Stomach (tissue), 19 donors: Measurements from ENCODE around the gene TGM4. TPM values are rescaled to one million over a fixed set of nuclear protein-coding genes. Genes with fewer than 3 reads are reported as not detected.
A peak's percentile ranks its signal among the peaks of the same experiment; 100 is the strongest.

Experiments
- DNase-seq, 2 donors: peaks; one replicate each; pipeline versions ENCODE4 v3.0.0 to v3.0.0-alpha.2; 2013 to 2019
- H3K27ac ChIP-seq, 5 donors: fragments of 200-600 bp in 4 of 5; sonication (generic) in 4 of 5; one replicate each; pipeline ENCODE4 v1.5.1; 2013 to 2019; ENCODE audit warnings: mild to moderate bottlenecking in 1 of 5, moderate library complexity in 1 of 5
- H3K27me3 ChIP-seq, 3 donors: fragments of 200-600 bp; sonication (generic); one replicate each; pipeline ENCODE4 v1.5.1; 2017 to 2019; ENCODE audit warnings: mixed run types in 1 of 3
- H3K36me3 ChIP-seq, 4 donors: fragments of 200-600 bp; sonication (generic); 1 replicate in 3 of 4; 2 replicates in 1 of 4; pipeline ENCODE4 v1.5.1; 2016 to 2019
- H3K4me1 ChIP-seq, 4 donors: fragments of 200-600 bp; sonication (generic); one replicate each; pipeline ENCODE4 v1.5.1; 2016 to 2019
- H3K4me3 ChIP-seq, 4 donors: fragments of 200-600 bp; sonication (generic) in 3 of 4; one replicate each; pipeline ENCODE4 v1.5.1; 2016 to 2019; ENCODE audit warnings: mild to moderate bottlenecking in 1 of 4
- H3K9me3 ChIP-seq, 4 donors: fragments of 200-600 bp; sonication (generic); one replicate each; pipeline ENCODE4 v1.5.1; 2016 to 2019
- EP300 ChIP-seq: sonication (generic); formaldehyde crosslinking; IDR thresholded peaks from one replicate; pipeline ENCODE4 v1.6.1; 2017; ENCODE audit warnings: antibody characterized with exemption
- POLR2A ChIP-seq, 4 donors: fragments of 450-650 bp; IDR thresholded peaks; one replicate each; pipeline ENCODE4 v1.6.1; 2016; ENCODE audit warnings: antibody characterized with exemption in 4 of 4, control low read depth in 2 of 4, mild to moderate bottlenecking in 1 of 4, moderate library complexity in 1 of 4
- POLR2AphosphoS5 ChIP-seq, 3 donors: sonication (generic); formaldehyde crosslinking; IDR thresholded peaks; one replicate each; pipeline ENCODE4 v1.6.1; 2016; ENCODE audit warnings: antibody characterized with exemption in 3 of 3
- WGBS, 5 donors: extraction: QIAGEN DNeasy Blood & Tissue Kit in 3 of 5; methylation state at CpG; one replicate each; pipeline versions ENCODE4 v1.1.5 to v1.1.7; 2013 to 2018; 5-methylcytosine and 5-hydroxymethylcytosine counted together
- intact Hi-C: fragments of 100-400 bp; cut with DNase I; formaldehyde crosslinking; loops from one replicate; pipeline ENCODE4 v1.15.1; 2023; ENCODE audit warnings: low total_unique reads
- long read RNA-seq, 10 donors: transcript quantifications; one replicate each; lab custom pipeline, GENCODE V29; 2026
- polyA plus RNA-seq, 3 donors: library from polyadenylated mRNA; stranded (reverse); fragments of 200-250 nt; gene quantifications; one replicate each; pipeline ENCODE4 v1.2.3, GENCODE V29; 2013
- total RNA-seq, 5 donors: library from RNA; depleted of rRNA; stranded (reverse); fragments of >200 nt; gene quantifications; one replicate each; pipeline versions ENCODE4 v1.1.0 to v1.2.3, GENCODE V29; 2014 to 2016
- TF ChIP-seq, protein P1 (sequence below), 7 experiments: fragments of 450-650 bp in 4 of 7; fragments of 200-600 bp in 3 of 7; sonication (generic) in 3 of 7; IDR thresholded peaks; one replicate each; pipeline ENCODE4 v1.5.1; 2016 to 2019; ENCODE audit warnings: antibody characterized with exemption in 7 of 7, control low read depth in 2 of 7, mild to moderate bottlenecking in 1 of 7
- donor health status: healthy with polysubstance abuse.
- donor health status: Bipolar disorder and iron deficiency.
- donor health status: healthy.

TGM4 gene
- not detected for total RNA-seq
- not detected for polyA plus RNA-seq
- long read RNA-seq, donor 1 = 0 reads
- long read RNA-seq, donor 2 = 0 reads
- long read RNA-seq, donor 3 = 0 reads
- long read RNA-seq, donor 4 = 0 reads
- long read RNA-seq, donor 5, partial matches to known transcripts = 14 of 14 reads
- long read RNA-seq, donor 5, other reads (novel, unspliced or antisense) = 0 of 14 reads
- long read RNA-seq, donor 6 = 0 reads
- long read RNA-seq, donor 7 = 0 reads
- long read RNA-seq, donor 8 = 0 reads
- long read RNA-seq, donor 9, partial matches to known transcripts = 24 of 24 reads
- long read RNA-seq, donor 9, other reads (novel, unspliced or antisense) = 0 of 24 reads
- long read RNA-seq, donor 10 = 0 reads

DNA sequence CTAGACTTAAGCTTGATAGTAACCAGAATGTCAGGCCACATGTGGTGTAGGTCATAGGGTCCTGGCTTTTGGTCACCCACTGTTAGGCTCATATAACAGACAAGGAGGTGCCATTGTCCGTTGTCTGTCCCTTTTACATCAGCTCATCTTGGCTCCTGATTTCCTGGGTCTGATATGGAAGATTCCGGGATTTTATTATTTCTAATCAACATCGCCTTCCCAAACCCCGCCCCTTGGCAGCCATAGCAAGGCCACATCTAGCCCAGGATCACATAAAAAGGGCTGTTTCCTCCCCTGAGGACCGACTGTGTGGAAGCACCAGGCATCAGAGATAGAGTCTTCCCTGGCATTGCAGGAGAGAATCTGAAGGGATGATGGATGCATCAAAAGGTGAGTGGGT is at the start of gene TGM4:
TGM4 (plus strand) TSS at position 301 of the 400 bp plus-strand sequence; CDS start at position 372, 71 bp downstream.
- Histone ChIP-seq H3K9me3 (no peaks in the 10 kb centered on the region), H3K36me3 (no peaks in the 10 kb centered on the region), H3K27ac (no peak within 1 kb of the TSS), H3K4me1 (peaks cover 0 to 9% (median 6%) of the 10 kb centered on the region in 4 donors), H3K27me3 (no peaks in the 10 kb centered on the region), H3K4me3 (no peak within 1 kb of the TSS)
- TF ChIP-seq POLR2AphosphoS5 (IDR thresholded peaks at IDR 0.05) = no peak
- no peak for TF ChIP-seq POLR2A (IDR thresholded peaks at IDR 0.05)
- no peak for TF ChIP-seq EP300
- TF ChIP-seq, protein P1, sequence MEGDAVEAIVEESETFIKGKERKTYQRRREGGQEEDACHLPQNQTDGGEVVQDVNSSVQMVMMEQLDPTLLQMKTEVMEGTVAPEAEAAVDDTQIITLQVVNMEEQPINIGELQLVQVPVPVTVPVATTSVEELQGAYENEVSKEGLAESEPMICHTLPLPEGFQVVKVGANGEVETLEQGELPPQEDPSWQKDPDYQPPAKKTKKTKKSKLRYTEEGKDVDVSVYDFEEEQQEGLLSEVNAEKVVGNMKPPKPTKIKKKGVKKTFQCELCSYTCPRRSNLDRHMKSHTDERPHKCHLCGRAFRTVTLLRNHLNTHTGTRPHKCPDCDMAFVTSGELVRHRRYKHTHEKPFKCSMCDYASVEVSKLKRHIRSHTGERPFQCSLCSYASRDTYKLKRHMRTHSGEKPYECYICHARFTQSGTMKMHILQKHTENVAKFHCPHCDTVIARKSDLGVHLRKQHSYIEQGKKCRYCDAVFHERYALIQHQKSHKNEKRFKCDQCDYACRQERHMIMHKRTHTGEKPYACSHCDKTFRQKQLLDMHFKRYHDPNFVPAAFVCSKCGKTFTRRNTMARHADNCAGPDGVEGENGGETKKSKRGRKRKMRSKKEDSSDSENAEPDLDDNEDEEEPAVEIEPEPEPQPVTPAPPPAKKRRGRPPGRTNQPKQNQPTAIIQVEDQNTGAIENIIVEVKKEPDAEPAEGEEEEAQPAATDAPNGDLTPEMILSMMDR (IDR thresholded peaks at IDR 0.05) = no peak
- intact Hi-C loops = no loop called here
- 82 to 87% (median 84%) methylated on average over 5 of the region's 5 CpGs for WGBS, 5 donors
- no peak for DNase-seq

DNA sequence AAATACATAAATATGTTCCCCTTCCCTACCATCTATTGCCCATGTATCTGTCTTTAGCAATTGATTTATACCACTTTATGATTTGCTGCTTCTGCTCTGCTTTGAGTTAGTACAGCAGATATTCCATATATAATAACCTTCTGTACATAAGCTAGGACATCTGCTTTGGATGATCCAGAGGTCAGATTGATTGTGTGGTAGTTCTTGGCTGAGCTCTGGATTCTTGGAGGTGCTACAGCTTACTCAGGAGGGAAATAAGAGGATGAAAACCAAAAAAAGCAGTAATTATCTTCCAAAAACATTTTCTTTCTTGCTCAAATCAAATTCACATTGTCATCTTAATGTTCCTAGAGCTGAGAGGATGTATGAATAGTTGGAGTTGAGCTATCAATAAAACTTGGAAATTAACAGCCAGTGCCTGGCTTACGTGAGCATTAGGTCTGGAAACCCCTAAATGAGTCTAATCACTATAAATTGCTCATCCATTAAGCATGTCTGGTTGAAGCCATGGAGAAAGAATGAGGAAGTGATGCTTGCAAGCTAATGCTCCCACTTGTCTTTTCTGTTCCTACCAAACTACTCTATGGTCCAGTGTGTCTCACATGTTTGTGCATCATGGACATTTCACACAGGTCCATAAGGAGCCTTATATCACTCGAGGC is 49.0 kb upstream of the TGM4 start:
- WGBS, 5 donors = 87 to 93% (median 91%) methylated on average over 2 of the region's 2 CpGs
- no peaks in the 10 kb centered on the region for H3K27me3 ChIP-seq
- H3K27ac ChIP-seq = no peak overlapping the region
- intact Hi-C loops = no loop called here
- H3K36me3 ChIP-seq = peaks cover 0 to 5% (median 0%) of the 10 kb centered on the region in 4 donors
- H3K9me3 ChIP-seq = no peaks in the 10 kb centered on the region
- H3K4me1 ChIP-seq = no peaks in the 10 kb centered on the region
- DNase-seq = peak in 1 of 2 donors; percentile 32
- no peak overlapping the region for H3K4me3 ChIP-seq
- TF ChIP-seq POLR2A (IDR thresholded peaks at IDR 0.05) = no peak
- no peak for TF ChIP-seq EP300
- TF ChIP-seq, protein P1 (IDR thresholded peaks at IDR 0.05) = no peak
- TF ChIP-seq POLR2AphosphoS5 (IDR thresholded peaks at IDR 0.05) = no peak

DNA sequence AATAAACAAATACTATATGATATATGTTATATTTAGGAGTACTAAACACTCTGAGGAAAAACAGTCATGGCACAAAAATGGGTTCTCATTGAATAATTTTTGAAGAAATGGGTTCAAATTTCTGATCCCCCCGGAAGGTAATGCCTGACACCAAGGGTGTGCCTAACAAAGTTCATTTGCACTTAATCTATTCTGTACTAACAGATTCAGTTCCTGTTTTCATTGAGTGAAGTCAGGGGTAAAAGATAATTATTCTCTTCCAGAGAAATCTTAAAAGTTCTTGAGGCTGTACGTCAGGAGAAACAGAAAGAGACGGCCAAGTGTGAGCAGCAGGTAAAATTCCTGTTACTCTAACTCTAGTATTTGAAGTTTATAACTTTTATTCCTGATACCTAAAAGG is 47.2 kb upstream of the TGM4 start:
- intact Hi-C loops = no loop called here
- H3K4me3 ChIP-seq = no peak overlapping the region
- no peaks in the 10 kb centered on the region for H3K27me3 ChIP-seq
- peaks cover 0 to 5% (median 0%) of the 10 kb centered on the region in 4 donors for H3K36me3 ChIP-seq
- no peak for DNase-seq
- no peaks in the 10 kb centered on the region for H3K9me3 ChIP-seq
- TF ChIP-seq POLR2AphosphoS5 (IDR thresholded peaks at IDR 0.05) (no peak), POLR2A (IDR thresholded peaks at IDR 0.05) (no peak), EP300 (no peak)
- TF ChIP-seq, protein P1 (IDR thresholded peaks at IDR 0.05) = no peak
- WGBS, 5 donors = 92 to 94% (median 93%) methylated on average over 3 of the region's 3 CpGs
- H3K4me1 ChIP-seq = no peaks in the 10 kb centered on the region
- H3K27ac ChIP-seq = no peak overlapping the region

DNA sequence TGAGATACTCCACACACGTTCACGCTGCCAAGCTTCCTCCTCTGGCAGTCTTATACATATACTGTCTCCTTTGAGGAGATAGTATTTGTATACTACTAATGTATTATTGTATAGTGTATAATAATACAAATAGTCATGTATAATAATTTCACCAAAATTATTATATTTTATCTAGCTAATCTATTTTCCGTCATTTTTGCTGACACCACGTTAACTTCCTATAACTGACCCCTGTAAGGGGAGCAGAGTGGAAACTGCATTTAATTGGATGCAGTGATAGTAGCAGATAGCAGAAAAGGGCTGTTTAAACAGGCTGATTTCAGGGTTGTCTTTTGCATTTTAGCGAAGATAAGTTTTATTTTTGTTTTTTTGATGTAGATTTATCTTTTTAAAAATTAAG is 43.2 kb upstream of the TGM4 start:
- 90 to 96% (median 95%) methylated on average over 5 of the region's 5 CpGs for WGBS, 5 donors
- intact Hi-C loops = no loop called here
- Histone ChIP-seq H3K9me3 (peaks cover 0 to 5% (median 2%) of the 10 kb centered on the region in 4 donors), H3K4me3 (no peak overlapping the region), H3K27me3 (no peaks in the 10 kb centered on the region), H3K4me1 (no peaks in the 10 kb centered on the region), H3K27ac (no peak overlapping the region), H3K36me3 (peaks cover 0 to 5% (median 0%) of the 10 kb centered on the region in 4 donors)
- DNase-seq = no peak
- TF ChIP-seq EP300 (no peak), POLR2A (IDR thresholded peaks at IDR 0.05) (no peak), POLR2AphosphoS5 (IDR thresholded peaks at IDR 0.05) (no peak)
- TF ChIP-seq, protein P1 (IDR thresholded peaks at IDR 0.05) = no peak
